Upper lobe of left lung (tissue), 4 donors: ENCODE results near the gene WWC1.

Experiments
- EP300 ChIP-seq, 4 donors: sonication (generic); formaldehyde crosslinking; IDR thresholded peaks; one replicate each; pipeline ENCODE4 v1.5.1; 2017; ENCODE audit warnings: antibody characterized with exemption in 4 of 4, control low read depth in 2 of 4
- POLR2A ChIP-seq, 4 donors: fragments of 450-650 bp; IDR thresholded peaks; one replicate each; pipeline ENCODE4 v1.5.1; 2016 to 2017; ENCODE audit warnings: antibody characterized with exemption in 4 of 4, mild to moderate bottlenecking in 2 of 4
- POLR2AphosphoS5 ChIP-seq, 2 donors: sonication (generic); formaldehyde crosslinking; IDR thresholded peaks; one replicate each; pipeline ENCODE4 v1.5.1; 2017; ENCODE audit warnings: antibody characterized with exemption in 2 of 2
- TF ChIP-seq, protein P1 (sequence below), 6 experiments: fragments of 450-650 bp in 4 of 6; fragments of 200-600 bp in 2 of 6; sonication (generic) in 2 of 6; IDR thresholded peaks; one replicate each; pipeline ENCODE4 v1.5.1; 2016 to 2019; ENCODE audit warnings: antibody characterized with exemption in 6 of 6

DNA sequence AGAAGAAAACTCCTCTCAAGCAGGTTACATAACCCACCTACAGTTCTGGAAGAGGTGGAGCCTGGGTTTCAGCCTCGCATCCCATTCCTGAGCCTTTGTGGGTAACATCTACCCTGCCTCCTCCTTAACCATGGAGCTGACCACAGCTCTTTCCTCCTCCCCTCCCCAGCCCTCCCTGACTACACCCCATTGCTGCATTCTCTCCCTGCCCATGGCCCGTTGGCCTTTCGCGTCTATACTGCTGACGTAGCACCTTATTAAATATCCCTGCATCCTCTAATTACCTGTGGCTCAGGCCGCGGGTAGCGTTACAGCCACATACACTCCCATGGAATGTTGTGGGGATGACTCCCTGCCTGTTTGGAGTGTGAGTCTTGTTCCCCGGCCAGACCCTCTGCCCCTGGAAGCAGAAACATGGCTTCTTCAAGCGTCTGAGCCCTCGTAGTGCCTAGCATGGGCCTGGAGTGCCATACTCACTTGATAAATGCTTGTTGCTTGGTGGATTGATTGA, 72.8 kb downstream of the WWC1 start:
- TF ChIP-seq POLR2A (IDR thresholded peaks at IDR 0.05) (no peak), EP300 (IDR thresholded peaks at IDR 0.05) (no peak), POLR2AphosphoS5 (IDR thresholded peaks at IDR 0.05) (no peak)
- TF ChIP-seq, protein P1, sequence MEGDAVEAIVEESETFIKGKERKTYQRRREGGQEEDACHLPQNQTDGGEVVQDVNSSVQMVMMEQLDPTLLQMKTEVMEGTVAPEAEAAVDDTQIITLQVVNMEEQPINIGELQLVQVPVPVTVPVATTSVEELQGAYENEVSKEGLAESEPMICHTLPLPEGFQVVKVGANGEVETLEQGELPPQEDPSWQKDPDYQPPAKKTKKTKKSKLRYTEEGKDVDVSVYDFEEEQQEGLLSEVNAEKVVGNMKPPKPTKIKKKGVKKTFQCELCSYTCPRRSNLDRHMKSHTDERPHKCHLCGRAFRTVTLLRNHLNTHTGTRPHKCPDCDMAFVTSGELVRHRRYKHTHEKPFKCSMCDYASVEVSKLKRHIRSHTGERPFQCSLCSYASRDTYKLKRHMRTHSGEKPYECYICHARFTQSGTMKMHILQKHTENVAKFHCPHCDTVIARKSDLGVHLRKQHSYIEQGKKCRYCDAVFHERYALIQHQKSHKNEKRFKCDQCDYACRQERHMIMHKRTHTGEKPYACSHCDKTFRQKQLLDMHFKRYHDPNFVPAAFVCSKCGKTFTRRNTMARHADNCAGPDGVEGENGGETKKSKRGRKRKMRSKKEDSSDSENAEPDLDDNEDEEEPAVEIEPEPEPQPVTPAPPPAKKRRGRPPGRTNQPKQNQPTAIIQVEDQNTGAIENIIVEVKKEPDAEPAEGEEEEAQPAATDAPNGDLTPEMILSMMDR (IDR thresholded peaks at IDR 0.05): no peak
